Stimulated activated naive CD8-positive, alpha-beta T cell treated with anti-CD3 and anti-CD28 coated beads, Interleukin-15, amount 100 ng/mL, for 72 hours (primary cell): ENCODE results near the gene ACOT7.

ENCODE experiments used
- ATAC-seq: fragments of 150-1000 bp; cut with Tn5 transposase; 2 replicates; pipeline ENCODE4 v1.10.0; 2021; ENCODE audit warnings: mild to moderate bottlenecking, moderate library complexity
- DNase-seq, 2 donors: peaks; one replicate each; pipeline ENCODE4 v3.0.0; 2021 to 2022
- H3K27ac Mint-ChIP-seq, 2 donors: one replicate each; pipeline ENCODE4 v1.8.0; 2022; ENCODE audit warnings: mild to moderate bottlenecking in 2 of 2, mixed read lengths in 2 of 2, moderate library complexity in 2 of 2
- H3K27me3 Mint-ChIP-seq: one replicate; pipeline ENCODE4 v1.8.0; 2022; ENCODE audit warnings: mixed read lengths
- H3K4me1 Mint-ChIP-seq: one replicate; pipeline ENCODE4 v1.8.0; 2022; ENCODE audit warnings: mild to moderate bottlenecking, mixed read lengths
- H3K4me3 Mint-ChIP-seq, 2 donors: one replicate each; pipeline ENCODE4 v1.8.0; 2022; ENCODE audit warnings: mild to moderate bottlenecking in 2 of 2, mixed read lengths in 2 of 2, moderate library complexity in 1 of 2
- H3K9me3 Mint-ChIP-seq, 2 donors: one replicate each; pipeline ENCODE4 v1.8.0; 2022; ENCODE audit warnings: mixed read lengths in 2 of 2

The ACOT7 gene

GRCh38 chr1:6287029-6287428 is 106.5 kb downstream of the ACOT7 start:
- ATAC-seq (no peak), DNase-seq (no peak)
- no peaks in the 10 kb centered on the region for H3K4me1 Mint-ChIP-seq
- H3K27ac Mint-ChIP-seq = no peak overlapping the region
- H3K27me3 Mint-ChIP-seq = no peaks in the 10 kb centered on the region
- H3K4me3 Mint-ChIP-seq = no peak overlapping the region
- no peaks in the 10 kb centered on the region for H3K9me3 Mint-ChIP-seq

- no peaks in the 10 kb centered on the region for H3K4me1 Mint-ChIP-seq
- DNase-seq (no peak), ATAC-seq (no peak)
- H3K4me3 Mint-ChIP-seq = no peak overlapping the region
- H3K27me3 Mint-ChIP-seq = no peaks in the 10 kb centered on the region
- no peaks in the 10 kb centered on the region for H3K9me3 Mint-ChIP-seq
- H3K27ac Mint-ChIP-seq = no peak overlapping the region
Observed at GRCh38 chr1:6286266-6286665, 107.3 kb downstream of the ACOT7 start.

GRCh38 chr1:6285336-6285735 is 108.2 kb downstream of the ACOT7 start:
- no peaks in the 10 kb centered on the region for H3K27me3 Mint-ChIP-seq
- no peak for DNase-seq
- H3K4me3 Mint-ChIP-seq = no peak overlapping the region
- no peaks in the 10 kb centered on the region for H3K4me1 Mint-ChIP-seq
- H3K27ac Mint-ChIP-seq = no peak overlapping the region
- no peaks in the 10 kb centered on the region for H3K9me3 Mint-ChIP-seq
- ATAC-seq = no peak

- Mint-ChIP-seq H3K4me1 (no peaks in the 10 kb centered on the region), H3K27me3 (no peaks in the 10 kb centered on the region), H3K27ac (peak overlapping the region in 1 of 2 donors; percentile 45), H3K4me3 (no peak overlapping the region), H3K9me3 (no peaks in the 10 kb centered on the region)
- no peak for ATAC-seq
- DNase-seq = no peak
Observed at GRCh38 chr1:6282577-6283270, 110.8 kb downstream of the ACOT7 start.

- no peak for DNase-seq
- no peak for ATAC-seq
- Mint-ChIP-seq H3K9me3 (no peaks in the 10 kb centered on the region), H3K27ac (no peak overlapping the region), H3K4me1 (no peaks in the 10 kb centered on the region), H3K4me3 (no peak overlapping the region), H3K27me3 (no peaks in the 10 kb centered on the region)
Observed at GRCh38 chr1:6281511-6282402, 111.8 kb downstream of the ACOT7 start.

- Mint-ChIP-seq H3K27me3 (no peaks in the 10 kb centered on the region), H3K27ac (no peak overlapping the region), H3K9me3 (no peaks in the 10 kb centered on the region), H3K4me1 (no peaks in the 10 kb centered on the region), H3K4me3 (no peak overlapping the region)
- ATAC-seq (peak; percentile 19), DNase-seq (no peak)
Observed at GRCh38 chr1:6280761-6281451, 112.7 kb downstream of the ACOT7 start.

GRCh38 chr1:6279613-6280383 is 113.8 kb downstream of the ACOT7 start:
- H3K27ac Mint-ChIP-seq = no peak overlapping the region
- H3K4me3 Mint-ChIP-seq = no peak overlapping the region
- no peaks in the 10 kb centered on the region for H3K4me1 Mint-ChIP-seq
- H3K9me3 Mint-ChIP-seq = no peaks in the 10 kb centered on the region
- H3K27me3 Mint-ChIP-seq = no peaks in the 10 kb centered on the region
- DNase-seq = no peak
- no peak for ATAC-seq

GRCh38 chr1:6279066-6279465 is 114.5 kb downstream of the ACOT7 start:
- no peaks in the 10 kb centered on the region for H3K9me3 Mint-ChIP-seq
- ATAC-seq = no peak
- H3K4me3 Mint-ChIP-seq = no peak overlapping the region

GRCh38 chr1:6278263-6278662 is 115.3 kb downstream of the ACOT7 start:
- no peaks in the 10 kb centered on the region for H3K9me3 Mint-ChIP-seq
- no peaks in the 10 kb centered on the region for H3K27me3 Mint-ChIP-seq
- H3K27ac Mint-ChIP-seq = no peak overlapping the region
- H3K4me1 Mint-ChIP-seq = no peaks in the 10 kb centered on the region
- ATAC-seq (no peak), DNase-seq (no peak)
- no peak overlapping the region for H3K4me3 Mint-ChIP-seq

More at GRCh38 chr1:6279066-6279465, 114.5 kb downstream of the ACOT7 start:
- DNase-seq = no peak
- H3K27ac Mint-ChIP-seq = peak overlapping the region in 1 of 2 donors; percentile 24
- H3K4me1 Mint-ChIP-seq = no peaks in the 10 kb centered on the region
- H3K27me3 Mint-ChIP-seq = no peaks in the 10 kb centered on the region

GRCh38 chr1:6276811-6277555 is 116.6 kb downstream of the ACOT7 start:
- H3K27me3 Mint-ChIP-seq = no peaks in the 10 kb centered on the region
- peak; percentile 18 for ATAC-seq
- no peaks in the 10 kb centered on the region for H3K4me1 Mint-ChIP-seq
- H3K27ac Mint-ChIP-seq = peak overlapping the region in 1 of 2 donors; percentile 78
- H3K9me3 Mint-ChIP-seq = no peaks in the 10 kb centered on the region
- no peak overlapping the region for H3K4me3 Mint-ChIP-seq
- no peak for DNase-seq

- no peaks in the 10 kb centered on the region for H3K27me3 Mint-ChIP-seq
- ATAC-seq = no peak
- H3K4me3 Mint-ChIP-seq = no peak overlapping the region
- no peaks in the 10 kb centered on the region for H3K4me1 Mint-ChIP-seq
- H3K9me3 Mint-ChIP-seq = no peaks in the 10 kb centered on the region
- DNase-seq = no peak
- no peak overlapping the region for H3K27ac Mint-ChIP-seq
Observed at GRCh38 chr1:6275826-6276782, 117.5 kb downstream of the ACOT7 start.

GRCh38 chr1:6274622-6275139 is 118.9 kb downstream of the ACOT7 start:
- H3K27ac Mint-ChIP-seq = no peak overlapping the region
- H3K4me3 Mint-ChIP-seq = no peak overlapping the region
- H3K4me1 Mint-ChIP-seq = no peaks in the 10 kb centered on the region
- DNase-seq = no peak
- H3K27me3 Mint-ChIP-seq = no peaks in the 10 kb centered on the region
- no peaks in the 10 kb centered on the region for H3K9me3 Mint-ChIP-seq
- no peak for ATAC-seq

- no peak overlapping the region for H3K4me3 Mint-ChIP-seq
Observed at GRCh38 chr1:6274102-6274501, 119.5 kb downstream of the ACOT7 start.

More at GRCh38 chr1:6274102-6274501, 119.5 kb downstream of the ACOT7 start:
- DNase-seq = no peak
- no peak for ATAC-seq
- H3K9me3 Mint-ChIP-seq = no peaks in the 10 kb centered on the region
- H3K4me1 Mint-ChIP-seq = no peaks in the 10 kb centered on the region
- no peak overlapping the region for H3K27ac Mint-ChIP-seq
- no peaks in the 10 kb centered on the region for H3K27me3 Mint-ChIP-seq
